OCI-LY1 (cell line): ENCODE measurements around the gene TP53RK.

ENCODE experiments used
- CTCF ChIP-seq: fragments of 200-600 bp; sonication (generic), shearing (Covaris generic); IDR thresholded peaks from 2 replicates; pipeline ENCODE4 v1.5.1; 2017; ENCODE audit warnings: mild to moderate bottlenecking, antibody characterized with exemption, low read length, moderate library complexity, mixed read lengths
- EZH2 ChIP-seq: fragments of 200-600 bp; sonication (generic), shearing (Covaris generic); IDR thresholded peaks from 2 replicates; pipeline ENCODE4 v1.8.0; 2017; ENCODE audit warnings: borderline replicate concordance, mixed run types, mild to moderate bottlenecking, antibody characterized with exemption, low read length, moderate library complexity, mixed read lengths

GRCh38 chr20:46637427-46638133 is 51.7 kb downstream of the TP53RK start:
- TF ChIP-seq CTCF (no peak), EZH2 (no peak)
